ENCODE data around the gene POLR3G.
A peak's percentile ranks its signal among the peaks of the same experiment; 100 is the strongest.

Gene POLR3G

GRCh38 chr5:90504743-90505142 lies 30.1 kb downstream of the POLR3G start:
- no peak for DNase-seq

- DNase-seq, result no peak
Measured at GRCh38 chr5:90506221-90506620, 31.6 kb downstream of the POLR3G start.

- DNase-seq, result no peak
Measured at GRCh38 chr5:90510438-90510837, 35.8 kb downstream of the POLR3G start.

- DNase-seq, result no peak
Measured at GRCh38 chr5:90514520-90514919, 39.9 kb downstream of the POLR3G start.

- DNase-seq, result no peak
Measured at GRCh38 chr5:90518661-90519060, 44.0 kb downstream of the POLR3G start.

- DNase-seq, result no peak
Measured at GRCh38 chr5:90519081-90519480, 44.4 kb downstream of the POLR3G start.

GRCh38 chr5:90528601-90529193 lies 54.0 kb downstream of the POLR3G start:
- DNase-seq, result peak; percentile 1 to 5

GRCh38 chr5:90529194-90529938 lies 54.7 kb downstream of the POLR3G start, which contains the start of gene LYSMD3:
LYSMD3 (minus strand) TSS chr5:90529584; CDS start chr5:90525289, 4,295 bp downstream.
- DNase-seq, result peak; percentile 87 to 90

- peak; percentile 36 to 48 for DNase-seq
Measured at GRCh38 chr5:90529939-90530677, 55.4 kb downstream of the POLR3G start.

- DNase-seq, result no peak
Measured at GRCh38 chr5:90530736-90531487, 56.2 kb downstream of the POLR3G start.

GRCh38 chr5:90533794-90534193 lies 59.1 kb downstream of the POLR3G start:
- DNase-seq, result no peak

GRCh38 chr5:90534922-90535321 lies 60.3 kb downstream of the POLR3G start:
- DNase-seq, result no peak

- no peak for DNase-seq
Measured at GRCh38 chr5:90542827-90543519, 68.3 kb downstream of the POLR3G start.

- DNase-seq, result no peak
Measured at GRCh38 chr5:90545511-90545910, 70.8 kb downstream of the POLR3G start.

GRCh38 chr5:90546216-90546837 lies 71.7 kb downstream of the POLR3G start:
- DNase-seq, result no peak

GRCh38 chr5:90547072-90547536 lies 72.4 kb downstream of the POLR3G start:
- no peak for DNase-seq

- DNase-seq, result no peak
Measured at GRCh38 chr5:90548069-90548593, 73.5 kb downstream of the POLR3G start.

- DNase-seq, result no peak
Measured at GRCh38 chr5:90549223-90549622, 74.6 kb downstream of the POLR3G start.

- no peak for DNase-seq
Measured at GRCh38 chr5:90549729-90550275, 75.1 kb downstream of the POLR3G start.

- no peak for DNase-seq
Measured at GRCh38 chr5:90550963-90551362, 76.3 kb downstream of the POLR3G start.

GRCh38 chr5:90551376-90551775 lies 76.7 kb downstream of the POLR3G start:
- no peak for DNase-seq
